Measurements from ENCODE around the gene HS1BP3.

The HS1BP3 gene

GRCh38 chr2:20571644-20572215 is 79.2 kb downstream of the HS1BP3 start:
- DNase-seq (ENCODE audit: low read depth in 2 of 2), result no peak

DNA sequence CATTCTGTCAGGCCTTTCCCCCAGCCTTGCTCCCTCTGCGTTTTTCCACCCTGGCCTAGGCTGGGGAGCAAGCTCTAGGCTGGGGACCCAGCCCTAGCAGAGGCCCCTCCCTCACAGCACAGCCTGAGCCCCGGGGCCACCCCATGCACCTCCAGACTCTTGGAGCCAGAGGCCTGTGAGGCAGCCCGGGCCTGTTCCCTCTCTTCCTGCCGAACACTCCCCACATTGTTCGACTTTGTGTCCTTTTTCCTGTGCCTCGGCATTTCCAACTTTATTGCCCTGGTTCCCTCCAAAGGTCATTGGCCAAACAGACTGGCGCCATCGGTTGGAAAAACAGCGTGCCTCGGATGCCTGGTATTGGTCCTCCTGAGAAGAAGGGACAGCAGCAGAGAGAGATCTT is 79.7 kb downstream of the HS1BP3 start:
- DNase-seq (ENCODE audit: low read depth in 2 of 2), result no peak

DNA sequence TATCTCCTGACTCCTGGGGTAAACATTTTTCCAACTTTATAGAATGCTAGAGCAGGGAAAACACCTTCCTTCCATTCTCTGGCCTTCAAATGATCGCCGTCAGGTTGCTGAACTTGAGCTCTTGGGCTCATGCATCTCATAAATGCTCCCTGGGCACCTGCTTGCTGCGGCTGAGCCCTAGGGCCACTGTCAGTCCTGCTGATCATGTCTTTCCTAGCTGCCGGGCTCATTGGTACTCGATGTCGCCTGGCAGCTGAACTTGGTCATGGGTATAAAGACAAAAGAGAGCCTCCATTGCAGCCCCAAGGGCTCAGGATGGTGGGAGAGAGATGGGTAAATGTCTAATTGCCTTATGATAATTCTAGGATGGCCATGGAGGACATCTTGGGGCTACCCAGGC is 80.6 kb downstream of the HS1BP3 start:
- DNase-seq (ENCODE audit: low read depth in 2 of 2), result no peak

DNA sequence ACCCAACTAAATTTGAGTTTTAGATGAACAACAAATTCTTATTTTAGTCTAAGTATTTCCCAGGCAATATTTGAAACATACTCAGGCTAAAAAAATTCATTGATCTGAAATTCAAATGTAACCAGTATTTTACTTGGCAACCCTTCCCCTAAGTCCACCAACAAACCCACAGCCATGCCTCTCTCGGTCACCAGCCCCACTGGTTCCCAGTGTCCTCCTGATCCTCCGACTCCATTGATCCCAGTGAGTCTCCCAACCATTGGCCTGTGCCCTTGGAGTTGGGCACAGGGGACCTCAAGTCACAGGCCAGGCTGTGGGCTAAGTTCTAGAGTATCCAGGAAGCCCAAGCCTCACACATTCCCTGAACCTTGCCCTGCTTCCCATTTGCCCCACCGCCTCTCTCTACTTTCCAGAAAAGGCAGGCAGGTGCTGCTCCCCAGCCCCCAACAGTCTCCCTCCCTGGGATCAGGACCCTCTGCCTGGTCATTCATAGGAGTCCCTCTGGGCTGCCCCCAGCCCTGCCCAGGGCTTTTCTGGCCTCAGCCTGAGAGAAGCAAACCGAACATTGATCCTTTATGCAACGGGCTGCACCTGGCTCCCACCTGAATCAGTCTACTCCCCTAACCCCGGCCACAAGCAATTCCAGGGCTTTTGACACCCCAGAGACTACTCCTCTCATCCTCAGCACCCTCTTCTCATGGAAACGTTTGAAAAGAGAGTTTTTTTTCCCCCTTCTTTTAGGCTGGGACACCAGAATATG is 81.3 kb downstream of the HS1BP3 start:
- no peak for DNase-seq (ENCODE audit: low read depth in 2 of 2)

GRCh38 chr2:20568501-20569463 is 82.1 kb downstream of the HS1BP3 start:
- no peak for DNase-seq (ENCODE audit: low read depth in 2 of 2)

- DNase-seq (ENCODE audit: low read depth in 2 of 2), result no peak
Observed at GRCh38 chr2:20567926-20568179, 83.0 kb downstream of the HS1BP3 start.
